Activated T-helper 1 cell treated with anti-CD3 and anti-CD28 coated beads, Interleukin-2, amount 50 U/mL, for 16 hours (primary cell): ENCODE measurements around the gene MRTO4.

Experiments
- DNase-seq, 2 donors: peaks; one replicate each; pipeline ENCODE4 v3.0.0-alpha.2; 2020; ENCODE audit warnings: low read depth in 1 of 2, low spot score in 1 of 2

Gene MRTO4

GRCh38 chr1:19308509-19308907 lies 56.9 kb downstream of the MRTO4 start:
- DNase-seq, result no peak

DNA sequence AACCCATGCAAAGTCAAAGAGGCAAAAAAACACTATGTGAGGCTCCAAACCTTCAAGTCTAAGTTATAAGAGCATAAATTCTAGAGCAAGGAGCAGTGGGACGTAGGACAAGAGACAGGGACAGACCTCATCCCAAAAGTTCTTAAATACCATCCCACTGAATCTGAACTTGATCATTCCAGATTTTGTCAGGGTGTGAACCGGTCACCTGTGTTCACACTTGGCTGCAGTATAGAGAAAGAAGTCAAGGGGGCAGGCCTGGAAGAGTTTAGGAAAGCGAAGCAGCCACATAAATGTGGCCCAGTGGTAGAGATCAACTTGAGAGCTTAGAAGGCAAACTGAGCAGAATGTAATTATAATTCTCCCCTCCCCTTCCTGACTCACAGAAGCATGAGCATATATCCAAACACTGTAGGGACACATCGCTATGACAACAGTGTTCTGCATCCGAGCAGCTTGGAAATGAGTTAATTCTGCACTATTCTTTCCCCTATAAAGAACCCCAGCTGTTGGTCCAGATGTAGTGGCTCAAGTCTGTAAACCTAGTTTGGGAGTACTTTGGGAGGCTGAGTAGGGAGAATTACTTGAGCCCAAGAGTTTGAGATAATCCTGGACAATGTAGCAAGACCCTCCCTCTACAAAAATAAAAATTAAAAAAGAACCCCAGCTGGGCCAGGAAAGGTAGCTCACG lies 57.7 kb downstream of the MRTO4 start:
- no peak for DNase-seq
